Activated naive CD4-positive, alpha-beta T cell treated with anti-CD3 and anti-CD28 coated beads for 36 hours (primary cell): ENCODE data around the gene MED12L. TPM values are rescaled to one million over a fixed set of nuclear protein-coding genes. Genes with fewer than 3 reads are reported as not detected.

Experiments
- CTCF ChIA-PET: fragments of 350-600 bp; sonication (Branson Sonifier 250); formaldehyde crosslinking; loops from one replicate; lab custom pipeline; 2021; ENCODE audit warnings: antibody characterized with exemption; lab: Charles Lee
- DNase-seq: peaks from one replicate; pipeline ENCODE4 v3.0.0-alpha.2; 2020
- H3K27ac Mint-ChIP-seq: one replicate; pipeline ENCODE4 v1.8.0; 2021; ENCODE audit warnings: mild to moderate bottlenecking, mixed read lengths
- H3K27me3 Mint-ChIP-seq: one replicate; pipeline ENCODE4 v1.8.0; 2021; ENCODE audit warnings: low read depth, mixed read lengths
- H3K36me3 Mint-ChIP-seq: one replicate; pipeline ENCODE4 v1.8.0; 2021; ENCODE audit warnings: low read depth, mixed read lengths
- H3K4me1 Mint-ChIP-seq: one replicate; pipeline ENCODE4 v1.8.0; 2021; ENCODE audit warnings: low read depth, mixed read lengths
- H3K4me3 Mint-ChIP-seq: one replicate; pipeline ENCODE4 v1.8.0; 2021; ENCODE audit warnings: mild to moderate bottlenecking, moderate library complexity, mixed read lengths
- H3K9me3 Mint-ChIP-seq: one replicate; pipeline ENCODE4 v1.8.0; 2021; ENCODE audit warnings: mixed read lengths
- intact Hi-C: fragments of 100-400 bp; cut with micrococcal nuclease; formaldehyde crosslinking; loops from one replicate; pipeline ENCODE4 v1.15.1; 2023
- total RNA-seq, 2 experiments: library from RNA; stranded (reverse); gene quantifications; one replicate each; pipeline ENCODE4 v1.2.3, GENCODE V29; 2021

MED12L gene
- total RNA-seq, 2 experiments from 2014 or later: 1.4 to 2.0 TPM

DNA sequence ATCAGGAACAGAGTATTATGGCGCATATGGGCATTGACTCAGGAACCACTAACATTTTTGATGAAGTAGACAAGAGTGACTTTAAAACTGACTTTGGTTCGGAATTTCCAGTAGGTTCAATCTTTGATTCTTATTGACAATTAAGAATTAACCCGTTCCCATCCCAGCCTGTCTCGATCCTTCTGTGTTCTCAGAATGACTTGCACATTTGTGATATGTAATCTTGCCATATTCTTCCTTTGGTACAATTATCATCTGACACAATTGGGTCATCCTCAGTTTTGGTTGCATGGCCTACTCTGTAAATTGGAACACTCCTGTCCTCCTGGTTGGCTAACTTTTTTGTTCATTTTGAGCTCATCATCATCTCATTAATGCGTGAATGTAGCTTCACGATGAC, 107.1 kb downstream of the MED12L start:
- H3K9me3 Mint-ChIP-seq: peaks cover 11% of the 10 kb centered on the region
- H3K4me3 Mint-ChIP-seq: no peak overlapping the region
- no peaks in the 10 kb centered on the region for H3K27me3 Mint-ChIP-seq
- no peak for DNase-seq
- peaks cover 68% of the 10 kb centered on the region for H3K4me1 Mint-ChIP-seq
- CTCF ChIA-PET: interaction anchor here (1.0 to 1.2 kb wide), 4 partner anchors 9 to 86 kb away, joined by 3 to 4 read pairs (median 4); partner anchors contain the start of gene P2RY14
- intact Hi-C loops: no loop called here
- peaks cover 28% of the 10 kb centered on the region for H3K36me3 Mint-ChIP-seq
- no peak overlapping the region for H3K27ac Mint-ChIP-seq

DNA sequence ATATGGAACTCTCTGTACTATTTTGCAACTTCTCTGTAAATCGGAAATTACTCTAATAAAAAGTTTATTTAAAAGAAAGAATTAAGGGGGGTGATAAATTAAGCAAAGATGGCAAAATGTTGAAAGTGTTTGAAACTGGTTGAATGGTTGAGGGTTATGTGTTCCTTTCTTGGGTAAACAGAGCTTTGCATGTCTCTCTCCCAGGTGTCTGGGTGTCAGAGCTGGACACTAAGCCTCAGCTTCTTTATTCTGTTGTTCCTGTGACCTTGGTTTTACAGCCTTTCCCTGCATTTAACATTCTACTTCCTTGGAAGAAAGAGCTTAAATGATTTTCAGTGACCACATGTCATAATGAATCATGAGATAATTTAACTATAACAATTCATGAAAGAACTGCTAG, 110.4 kb downstream of the MED12L start:
- H3K4me3 Mint-ChIP-seq: no peak overlapping the region

DNA sequence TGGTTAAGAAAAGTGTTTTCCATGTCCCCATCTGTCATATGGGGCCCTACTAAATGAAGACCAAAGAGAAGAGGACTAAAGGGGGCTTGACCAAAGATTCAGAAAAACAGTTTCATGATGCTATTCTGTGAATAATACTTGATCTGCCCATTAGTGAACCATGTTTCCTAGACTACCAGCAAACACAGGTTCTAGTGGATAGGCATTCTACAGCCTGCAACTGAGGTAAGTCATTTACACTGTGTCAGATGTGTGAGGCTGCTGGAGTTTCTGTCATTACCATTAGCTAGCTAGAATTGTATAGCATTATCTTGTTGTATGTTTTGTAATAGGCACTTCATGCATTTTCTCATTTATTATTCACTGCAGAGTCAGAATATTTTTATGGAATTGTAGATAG, 111.0 kb downstream of the MED12L start:
- Mint-ChIP-seq H3K4me3 (no peak overlapping the region), H3K9me3 (peaks cover 12% of the 10 kb centered on the region), H3K27me3 (no peaks in the 10 kb centered on the region), H3K36me3 (peaks cover 53% of the 10 kb centered on the region), H3K4me1 (peaks cover 50% of the 10 kb centered on the region), H3K27ac (peak overlapping the region; percentile 41)
- no peak for DNase-seq
- intact Hi-C loops: loop anchor here (5.0 kb wide), 1 partner anchor 594 kb away; the partner anchor contains the start of gene SELENOT
- CTCF ChIA-PET: interaction anchor here (1.0 to 3.1 kb wide), 7 partner anchors 8 to 39 kb away, joined by 3 to 18 read pairs (median 5); no protein-coding TSS in a partner anchor

More for the DNA sequence above, 110.4 kb downstream of the MED12L start:
- H3K9me3 Mint-ChIP-seq: peaks cover 13% of the 10 kb centered on the region
- no peak for DNase-seq
- CTCF ChIA-PET: interaction anchor here (0.7 to 3.1 kb wide), 5 partner anchors 12 to 411 kb away, joined by 3 to 18 read pairs (median 6); no protein-coding TSS in a partner anchor
- H3K36me3 Mint-ChIP-seq: peaks cover 50% of the 10 kb centered on the region
- intact Hi-C loops: loop anchor here (5.0 kb wide), 1 partner anchor 594 kb away; the partner anchor contains the start of gene SELENOT
- peaks cover 56% of the 10 kb centered on the region for H3K4me1 Mint-ChIP-seq
- no peak overlapping the region for H3K27ac Mint-ChIP-seq
- no peaks in the 10 kb centered on the region for H3K27me3 Mint-ChIP-seq

DNA sequence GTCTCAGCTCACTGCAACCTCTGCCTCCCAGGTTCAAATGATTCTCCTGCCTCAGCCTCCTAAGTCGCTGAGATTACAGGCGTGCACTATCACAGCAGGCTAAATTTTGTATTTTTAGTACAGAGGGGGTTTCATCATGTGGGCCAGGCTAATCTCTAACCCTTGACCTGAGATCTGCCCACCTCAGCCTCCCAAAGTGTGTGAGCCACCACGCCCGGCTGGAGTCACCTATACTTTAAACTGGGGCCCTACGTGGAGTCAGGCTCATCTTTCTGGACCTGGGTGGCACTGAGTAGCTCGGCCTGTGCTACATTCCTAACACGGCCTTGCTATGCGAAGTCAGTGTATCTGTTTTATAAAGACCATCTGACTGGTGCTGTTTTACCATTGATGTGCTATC, 111.8 kb downstream of the MED12L start:
- Mint-ChIP-seq H3K27me3 (no peaks in the 10 kb centered on the region), H3K4me3 (no peak overlapping the region), H3K4me1 (peaks cover 46% of the 10 kb centered on the region), H3K36me3 (peaks cover 60% of the 10 kb centered on the region), H3K27ac (peak overlapping the region; percentile 41), H3K9me3 (peaks cover 12% of the 10 kb centered on the region)
- CTCF ChIA-PET: interaction anchor here (1.0 to 3.1 kb wide), 7 partner anchors 9 to 38 kb away, joined by 3 to 18 read pairs (median 5); no protein-coding TSS in a partner anchor
- intact Hi-C loops: loop anchor here (5.0 kb wide), 1 partner anchor 595 kb away; the partner anchor contains the start of gene SELENOT
- no peak for DNase-seq

DNA sequence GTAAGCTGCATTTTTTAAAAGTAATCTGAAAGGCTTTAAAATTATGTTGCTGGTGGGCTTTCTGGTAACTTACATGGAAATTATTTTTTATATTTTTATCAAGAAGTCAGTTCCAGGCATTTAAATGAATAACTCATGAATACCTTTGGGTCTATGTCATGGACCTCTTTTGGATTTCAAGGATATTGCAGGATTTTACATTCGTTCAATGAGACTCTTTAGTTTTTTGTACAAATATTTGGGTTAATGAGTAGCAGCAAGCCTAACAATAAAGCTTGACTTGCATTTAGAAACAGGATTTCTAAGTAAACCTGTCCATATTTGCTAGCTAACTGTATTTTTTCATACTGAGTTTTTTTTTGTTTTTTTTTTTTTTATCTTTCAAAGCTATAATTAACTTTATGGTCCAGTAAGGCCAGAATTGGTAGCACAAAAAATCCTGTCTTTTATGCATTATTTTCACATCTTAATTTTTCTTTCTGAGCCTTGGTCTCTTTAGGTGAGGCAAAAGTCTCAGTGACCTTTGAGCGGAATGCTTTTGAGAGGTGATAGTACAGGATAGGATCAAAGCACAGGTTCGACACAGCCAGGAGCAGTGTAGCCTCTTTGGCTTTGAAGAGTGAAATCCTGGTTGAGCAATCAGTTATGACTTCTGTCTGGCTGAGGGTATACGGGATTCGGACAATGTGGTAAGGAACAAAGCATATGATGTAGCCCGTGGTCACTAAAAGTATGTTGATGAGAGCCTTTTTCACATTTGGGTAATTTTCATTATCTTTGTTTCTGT, 112.7 kb downstream of the MED12L start:
- Mint-ChIP-seq H3K36me3 (peaks cover 66% of the 10 kb centered on the region), H3K4me3 (peak overlapping the region; percentile 94), H3K9me3 (peaks cover 6% of the 10 kb centered on the region), H3K27me3 (no peaks in the 10 kb centered on the region), H3K27ac (peak overlapping the region; percentile 100), H3K4me1 (peaks cover 40% of the 10 kb centered on the region)
- intact Hi-C loops: loop anchor here (5.0 kb wide), 1 partner anchor 596 kb away; the partner anchor contains the start of gene SELENOT
- no peak for DNase-seq
- CTCF ChIA-PET: interaction anchor here (1.8 to 3.6 kb wide), 3 partner anchors 10 to 30 kb away, joined by 5 to 18 read pairs (median 15); no protein-coding TSS in a partner anchor

DNA sequence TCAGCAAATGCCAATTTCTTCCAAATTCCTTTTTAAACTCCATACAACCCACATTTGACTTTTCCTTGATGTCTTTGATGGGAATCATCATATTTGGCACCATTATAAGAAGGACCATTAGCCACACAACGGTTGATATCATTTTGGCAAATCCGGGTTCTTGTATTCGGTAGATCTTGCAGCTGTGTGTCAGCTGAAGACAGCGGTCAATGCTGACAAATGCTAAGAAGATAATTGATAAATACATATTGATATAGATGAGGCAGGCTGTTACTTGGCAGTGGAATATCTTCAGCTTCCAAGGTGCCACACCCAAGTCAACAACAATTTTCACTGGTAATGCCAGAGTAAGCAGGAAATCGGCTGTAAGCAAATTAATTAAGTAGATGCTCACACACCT, 113.4 kb downstream of the MED12L start:
- CTCF ChIA-PET: interaction anchor here (0.9 to 3.6 kb wide), 3 partner anchors 9 to 30 kb away, joined by 3 to 18 read pairs (median 15); no protein-coding TSS in a partner anchor
- no peaks in the 10 kb centered on the region for H3K27me3 Mint-ChIP-seq
- intact Hi-C loops: loop anchor here (5.0 kb wide), 1 partner anchor 597 kb away; the partner anchor contains the start of gene SELENOT
- DNase-seq: no peak
- peaks cover 4% of the 10 kb centered on the region for H3K9me3 Mint-ChIP-seq
- H3K4me3 Mint-ChIP-seq: peak overlapping the region; percentile 94
- H3K36me3 Mint-ChIP-seq: peaks cover 63% of the 10 kb centered on the region
- peaks cover 40% of the 10 kb centered on the region for H3K4me1 Mint-ChIP-seq
- H3K27ac Mint-ChIP-seq: peak overlapping the region; percentile 100

DNA sequence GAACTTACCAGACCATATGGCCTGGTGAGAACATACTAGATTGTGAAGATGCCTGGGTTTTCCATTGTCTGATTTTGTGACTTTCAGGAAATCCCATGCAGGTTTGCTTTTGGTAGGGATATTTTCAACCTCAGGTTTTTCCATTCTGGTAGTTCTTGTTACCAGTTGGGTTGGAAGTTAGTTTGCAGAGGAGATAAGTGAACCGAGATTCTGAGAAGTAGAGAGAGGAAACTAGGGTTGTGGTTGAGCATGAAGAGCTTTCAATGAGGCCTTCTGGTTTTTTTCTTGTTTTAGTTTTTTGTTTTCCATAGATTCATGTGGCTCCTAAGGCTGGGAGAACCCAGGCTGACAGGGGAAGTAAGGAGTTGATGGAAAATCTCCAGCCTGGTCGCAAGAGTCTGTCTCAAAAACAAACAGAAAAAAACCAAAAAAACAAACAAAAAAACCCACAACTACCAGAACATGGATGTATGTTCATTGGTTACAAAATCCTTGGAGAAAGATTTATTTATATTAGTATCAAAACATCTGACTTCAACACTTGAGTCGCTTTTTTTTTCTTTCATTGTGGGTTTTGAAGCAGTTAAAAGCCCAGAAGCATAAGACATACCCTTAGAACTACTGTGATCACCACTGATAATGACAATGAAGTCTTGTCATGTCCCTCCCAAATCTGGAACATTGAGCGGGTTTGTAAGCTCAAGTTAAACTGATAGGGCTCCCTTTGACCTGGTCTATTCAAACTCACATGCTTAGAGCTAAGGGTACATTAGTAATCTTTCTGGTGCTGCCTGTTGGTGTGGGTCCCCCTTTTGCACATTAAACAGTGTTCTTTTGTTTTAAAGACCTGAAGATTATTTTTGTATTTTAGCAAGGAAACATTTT, 114.3 kb downstream of the MED12L start:
- H3K4me3 Mint-ChIP-seq: peak overlapping the region; percentile 94
- H3K27ac Mint-ChIP-seq: peak overlapping the region; percentile 100
- no peaks in the 10 kb centered on the region for H3K27me3 Mint-ChIP-seq
- DNase-seq: no peak
- H3K36me3 Mint-ChIP-seq: peaks cover 59% of the 10 kb centered on the region
- CTCF ChIA-PET: interaction anchor here (0.6 to 3.6 kb wide), 6 partner anchors 10 to 485 kb away, joined by 3 to 15 read pairs (median 3); no protein-coding TSS in a partner anchor
- peaks cover 46% of the 10 kb centered on the region for H3K4me1 Mint-ChIP-seq
- H3K9me3 Mint-ChIP-seq: peaks cover 2% of the 10 kb centered on the region
- intact Hi-C loops: loop anchor here (5.0 to 10.0 kb wide), 6 partner anchors 587 to 1963 kb away; partner anchors contain the start of genes RAP2B and SELENOT

DNA sequence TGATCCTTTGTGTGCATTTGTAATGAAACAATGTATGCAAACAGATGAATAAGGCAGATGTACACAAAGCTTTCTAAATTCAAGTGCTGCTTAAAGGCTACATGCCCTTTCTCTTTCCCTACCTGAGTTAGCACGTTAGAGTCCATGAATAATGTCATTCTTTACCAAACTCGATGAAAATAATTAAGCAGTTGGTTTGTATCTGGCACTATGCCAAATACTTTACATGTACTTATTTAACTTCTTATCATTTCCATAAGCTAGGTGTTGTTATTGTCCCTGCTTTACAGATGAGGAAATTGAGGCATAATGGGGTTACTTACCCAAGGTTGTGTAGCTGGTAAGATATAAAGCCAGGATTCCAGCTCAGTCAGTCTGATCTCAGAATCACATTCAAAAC, 115.1 kb downstream of the MED12L start:
- no peaks in the 10 kb centered on the region for H3K27me3 Mint-ChIP-seq
- intact Hi-C loops: loop anchor here (5.0 to 10.0 kb wide), 5 partner anchors 588 to 1962 kb away; partner anchors contain the start of gene RAP2B
- peaks cover 59% of the 10 kb centered on the region for H3K36me3 Mint-ChIP-seq
- no peak for DNase-seq
- peaks cover 54% of the 10 kb centered on the region for H3K4me1 Mint-ChIP-seq
- peaks cover 2% of the 10 kb centered on the region for H3K9me3 Mint-ChIP-seq
- H3K4me3 Mint-ChIP-seq: peak overlapping the region; percentile 94
- CTCF ChIA-PET: interaction anchor here (0.7 to 3.6 kb wide), 6 partner anchors 8 to 78 kb away, joined by 3 to 15 read pairs (median 4); partner anchors contain the start of gene P2RY14
- peak overlapping the region; percentile 100 for H3K27ac Mint-ChIP-seq

DNA sequence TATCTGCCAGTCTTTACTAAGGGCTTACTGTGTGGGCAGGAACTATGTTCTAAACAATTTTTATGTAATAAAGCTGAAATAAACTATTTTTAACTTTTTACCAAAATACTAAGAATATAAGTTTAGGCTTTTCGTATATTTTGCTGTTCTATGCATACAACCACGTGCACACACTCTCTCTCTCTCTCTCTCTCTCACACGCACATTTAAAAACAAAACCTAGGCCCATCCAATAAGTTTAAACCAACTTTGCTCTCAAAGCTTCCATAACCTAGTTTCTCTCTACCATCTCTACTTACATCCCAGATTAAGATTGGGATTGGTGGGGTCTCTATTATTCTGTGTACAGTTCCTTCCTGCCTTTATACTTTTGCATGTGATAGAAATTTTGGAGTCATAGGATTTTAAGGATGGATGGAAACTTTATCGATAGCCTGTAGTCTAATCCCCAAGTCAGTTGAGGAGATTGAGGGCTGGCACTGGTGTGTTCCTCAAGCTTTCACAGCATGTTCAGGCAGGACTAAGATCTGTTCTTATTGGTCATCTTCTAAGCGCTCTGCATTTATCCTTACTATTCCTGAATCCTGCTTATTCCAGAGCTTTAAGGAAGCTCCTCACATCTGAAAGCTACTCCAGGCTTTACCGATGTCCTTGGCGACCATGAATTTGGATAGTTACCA, 115.7 kb downstream of the MED12L start:
- peak overlapping the region; percentile 94 for H3K4me3 Mint-ChIP-seq
- peak; percentile 34 for DNase-seq
- intact Hi-C loops: loop anchor here (5.0 to 10.0 kb wide), 5 partner anchors 589 to 1961 kb away; partner anchors contain the start of gene RAP2B
- peaks cover 55% of the 10 kb centered on the region for H3K4me1 Mint-ChIP-seq
- peaks cover 2% of the 10 kb centered on the region for H3K9me3 Mint-ChIP-seq
- H3K27ac Mint-ChIP-seq: peak overlapping the region; percentile 100
- H3K36me3 Mint-ChIP-seq: peaks cover 54% of the 10 kb centered on the region
- no peaks in the 10 kb centered on the region for H3K27me3 Mint-ChIP-seq
- CTCF ChIA-PET: interaction anchor here (0.5 to 3.6 kb wide), 9 partner anchors 9 to 434 kb away, joined by 3 to 15 read pairs (median 4); partner anchors contain the start of gene P2RY14

DNA sequence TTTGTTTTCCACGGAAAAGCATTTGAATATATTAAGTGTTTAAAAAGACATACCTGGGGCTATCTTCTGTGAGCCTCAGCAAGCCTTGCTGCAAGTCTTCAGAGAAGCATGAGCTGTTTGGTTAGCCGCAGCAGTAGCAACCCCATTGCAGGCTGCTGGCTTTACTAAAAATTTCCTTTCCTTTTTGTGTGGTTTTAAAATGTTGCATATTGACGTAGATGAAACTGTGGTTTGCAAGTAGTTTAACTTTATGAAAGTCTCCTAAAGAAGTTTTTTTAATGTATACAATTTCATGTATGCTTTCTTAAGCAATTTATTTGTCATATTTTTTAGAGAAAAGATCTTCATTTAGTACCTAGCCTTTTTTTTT, 117.6 kb downstream of the MED12L start, which contains the start of gene GPR171:
GPR171 (minus strand) TSS at position 166 of the 370 bp plus-strand sequence. CDS start 3,830 bp downstream, outside the sequence.
- Mint-ChIP-seq H3K9me3 (peaks cover 2% of the 10 kb centered on the region), H3K36me3 (peaks cover 47% of the 10 kb centered on the region), H3K4me3 (peak within 1 kb of the TSS; percentile 94), H3K4me1 (peaks cover 60% of the 10 kb centered on the region), H3K27me3 (no peaks in the 10 kb centered on the region), H3K27ac (peak within 1 kb of the TSS; percentile 100)
- peak; percentile 81 for DNase-seq
- intact Hi-C loops: loop anchor here (1.0 to 10.0 kb wide), 13 partner anchors 12 to 1959 kb away; partner anchors contain the start of genes P2RY14 and RAP2B
- CTCF ChIA-PET: interaction anchor here (0.7 to 1.5 kb wide), 6 partner anchors 24 to 441 kb away, joined by 3 to 7 read pairs (median 3); no protein-coding TSS in a partner anchor
